H1 (cell line): ENCODE data around the gene ARMC9. TPM values are rescaled to one million over a fixed set of nuclear protein-coding genes. Genes with fewer than 3 reads are reported as not detected.

ENCODE experiments used
- CTCF ChIA-PET: fragments of 300-600 bp; sonication (Branson Sonifier 250); formaldehyde crosslinking; loops from one replicate; lab custom pipeline; 2021; ENCODE audit not compliant: partially characterized antibody; lab: Charles Lee
- POLR2A ChIA-PET: fragments of 300-600 bp; sonication (Branson Sonifier 250); formaldehyde crosslinking; loops from one replicate; lab custom pipeline; 2021; ENCODE audit warnings: inconsistent platforms; ENCODE audit not compliant: partially characterized antibody; lab: Charles Lee
- DNase-seq, 2 experiments: peaks; one replicate each; pipeline versions ENCODE4 v3.0.0 to v3.0.0-alpha.2; 2010 to 2022; ENCODE audit warnings: low spot score in 2 of 2, low read depth in 1 of 2, mixed read lengths in 1 of 2
- FAIRE-seq: peaks from 2 replicates; lab custom pipeline; 2011; peaks lifted over from hg19 to GRCh38; lab: Jason Lieb, UNC
- H2AFZ ChIP-seq: 2 replicates; pipeline ENCODE4 v1.8.1; 2012; ENCODE audit warnings: low read length, inconsistent platforms
- H2AK5ac ChIP-seq: 2 replicates; pipeline ENCODE4 v1.6.1; 2013; ENCODE audit warnings: low read depth, low read length
- H2BK120ac ChIP-seq: replicated peaks from 2 replicates; pipeline ENCODE3; 2013; ENCODE audit warnings: low read depth, low read length, inconsistent platforms
- H2BK12ac ChIP-seq: 2 replicates; pipeline ENCODE4 v1.6.1; 2013; ENCODE audit warnings: low read depth, low read length
- H2BK15ac ChIP-seq: 2 replicates; pipeline ENCODE4 v1.6.1; 2013; ENCODE audit warnings: low read length
- H2BK20ac ChIP-seq: 2 replicates; pipeline ENCODE4 v1.6.1; 2013; ENCODE audit warnings: low read length
- H2BK5ac ChIP-seq: 2 replicates; pipeline ENCODE4 v1.6.1; 2013; ENCODE audit warnings: low read depth, low read length
- H3K14ac ChIP-seq: 2 replicates; pipeline ENCODE4 v1.6.1; 2013; ENCODE audit warnings: inconsistent platforms; ENCODE audit not compliant: insufficient read length
- H3K18ac ChIP-seq: 2 replicates; pipeline ENCODE4 v1.6.1; 2013; ENCODE audit warnings: low read length; ENCODE audit errors: extremely low read depth
- H3K23ac ChIP-seq: 2 replicates; pipeline ENCODE4 v1.6.1; 2013; ENCODE audit warnings: inconsistent platforms; ENCODE audit not compliant: insufficient read length
- H3K23me2 ChIP-seq: 2 replicates; pipeline ENCODE4 v1.6.1; 2013; ENCODE audit warnings: low read depth, low read length
- H3K27ac ChIP-seq: 2 replicates; pipeline ENCODE4 v1.6.1; 2011; ENCODE audit warnings: low read depth, low read length, inconsistent platforms
- H3K27me3 ChIP-seq, 4 experiments: replicated peaks in 1 of 4; 1 replicate in 1 of 4; 2 replicates in 3 of 4; pipeline versions ENCODE4 v1.6.1 to v1.8.1; 2011 to 2013; ENCODE audit warnings: low read length in 3 of 4, mild to moderate bottlenecking in 3 of 4, inconsistent platforms in 2 of 4, mixed read lengths in 2 of 4, moderate library complexity in 1 of 4; ENCODE audit not compliant: control insufficient read depth in 3 of 4, insufficient read depth in 3 of 4; ENCODE audit errors: extremely low read depth in 1 of 4
- H3K36me3 ChIP-seq, 4 experiments: 2 replicates each; pipeline versions ENCODE4 v1.6.1 to v1.8.1; 2011 to 2013; ENCODE audit warnings: mild to moderate bottlenecking in 4 of 4, low read length in 3 of 4, moderate library complexity in 2 of 4, control low read depth in 1 of 4, inconsistent platforms in 1 of 4; ENCODE audit not compliant: insufficient read depth in 4 of 4, control insufficient read depth in 2 of 4
- H3K4ac ChIP-seq: replicated peaks from 2 replicates; pipeline ENCODE3; 2013; ENCODE audit warnings: low read length, low read depth, mixed read lengths, inconsistent platforms; ENCODE audit not compliant: insufficient read length
- H3K4me1 ChIP-seq, 4 experiments: replicated peaks in 1 of 4; 1 replicate in 1 of 4; 2 replicates in 3 of 4; pipeline versions ENCODE4 v1.6.1 to v1.8.1; 2011 to 2013; ENCODE audit warnings: low read length in 3 of 4, inconsistent platforms in 2 of 4, mixed read lengths in 1 of 4; ENCODE audit not compliant: insufficient read depth in 4 of 4, control insufficient read depth in 3 of 4
- H3K4me2 ChIP-seq, 2 experiments: 2 replicates each; pipeline versions ENCODE4 v1.6.1 to v1.8.1; 2011 to 2013; ENCODE audit warnings: low read depth in 2 of 2, low read length in 2 of 2, control low read depth in 1 of 2, inconsistent platforms in 1 of 2, mild to moderate bottlenecking in 1 of 2; ENCODE audit not compliant: insufficient read depth in 1 of 2
- H3K4me3 ChIP-seq, 4 experiments: fragments of 200-600, 300-600 bp in 1 of 4; sonication (generic), shearing (Covaris generic), sonication (Bioruptor Twin) in 1 of 4; 2 replicates each; pipeline versions ENCODE4 v1.5.1 to v1.8.1; 2011 to 2016; ENCODE audit warnings: low read length in 4 of 4, low read depth in 3 of 4, control low read depth in 2 of 4, inconsistent platforms in 2 of 4, mild to moderate bottlenecking in 2 of 4, mixed read lengths in 1 of 4, moderate library complexity in 1 of 4; ENCODE audit not compliant: insufficient read depth in 2 of 4; ENCODE audit errors: extremely low read depth in 1 of 4
- H3K56ac ChIP-seq: replicated peaks from 2 replicates; pipeline ENCODE3; 2013; ENCODE audit warnings: low read depth, mild to moderate bottlenecking, mixed read lengths, low read length, inconsistent platforms; ENCODE audit not compliant: insufficient read length
- H3K79me1 ChIP-seq: 2 replicates; pipeline ENCODE4 v1.6.1; 2013; ENCODE audit warnings: low read depth, low read length, control low read depth
- H3K79me2 ChIP-seq, 2 experiments: 2 replicates each; pipeline versions ENCODE4 v1.6.1 to v1.8.1; 2012 to 2013; ENCODE audit warnings: low read length in 2 of 2, mild to moderate bottlenecking in 2 of 2, inconsistent platforms in 1 of 2; ENCODE audit not compliant: insufficient read depth in 2 of 2, control insufficient read depth in 1 of 2
- H3K9ac ChIP-seq, 4 experiments: replicated peaks in 1 of 4; 1 replicate in 1 of 4; 2 replicates in 3 of 4; pipeline versions ENCODE4 v1.6.1 to v1.8.1; 2011 to 2013; ENCODE audit warnings: low read depth in 3 of 4, low read length in 3 of 4, control low read depth in 2 of 4, mild to moderate bottlenecking in 2 of 4, moderate library complexity in 2 of 4, inconsistent platforms in 1 of 4; ENCODE audit errors: extremely low read depth in 1 of 4
- H3K9me3 ChIP-seq, 2 experiments: 2 replicates each; pipeline versions ENCODE4 v1.6.1 to v1.8.1; 2012 to 2013; ENCODE audit warnings: mild to moderate bottlenecking in 2 of 2, moderate library complexity in 2 of 2, control low read depth in 1 of 2, inconsistent platforms in 1 of 2, low read depth in 1 of 2, low read length in 1 of 2, mixed read lengths in 1 of 2; ENCODE audit not compliant: insufficient read depth in 2 of 2
- H4K20me1 ChIP-seq, 2 experiments: replicated peaks in 1 of 2; 2 replicates each; pipeline versions ENCODE3 to v1.8.1; 2011 to 2013; ENCODE audit warnings: inconsistent platforms in 2 of 2, low read length in 2 of 2, mild to moderate bottlenecking in 1 of 2; ENCODE audit not compliant: insufficient read depth in 2 of 2, control insufficient read depth in 1 of 2
- H4K5ac ChIP-seq: 2 replicates; pipeline ENCODE4 v1.6.1; 2013; ENCODE audit warnings: low read length, low read depth, mixed read lengths, inconsistent platforms; ENCODE audit not compliant: insufficient read length
- H4K8ac ChIP-seq: 2 replicates; pipeline ENCODE4 v1.8.0; 2013; ENCODE audit warnings: mild to moderate bottlenecking, moderate library complexity, low read length, inconsistent platforms; ENCODE audit not compliant: insufficient read depth; ENCODE audit errors: extremely low read depth
- H4K91ac ChIP-seq: replicated peaks from 2 replicates; pipeline ENCODE3; 2013; ENCODE audit warnings: low read length, mixed read lengths, inconsistent platforms; ENCODE audit not compliant: insufficient read length
- ASH2L ChIP-seq: fragments of 200-600, 300-600 bp; sonication (generic); IDR thresholded peaks from one replicate; pipeline ENCODE4 v1.7.1; 2017; ENCODE audit warnings: low read length
- E2F6 ChIP-seq: IDR thresholded peaks from 2 replicates; pipeline ENCODE4 v1.6.1; 2012; ENCODE audit warnings: inconsistent platforms
- NRF1 ChIP-seq: IDR thresholded peaks from 2 replicates; pipeline ENCODE4 v1.6.1; 2011; ENCODE audit warnings: mild to moderate bottlenecking, low read depth, low read length, improper control_type of control experiment
- PHF8 ChIP-seq: fragments of 200-600 bp; sonication (generic); conservative IDR thresholded peaks from 2 replicates; pipeline ENCODE4 v1.7.1; 2012; ENCODE audit warnings: low read depth, mild to moderate bottlenecking, inconsistent platforms, low read length, moderate library complexity
- POLR2AphosphoS5 ChIP-seq: IDR thresholded peaks from 2 replicates; pipeline ENCODE4 v1.6.1; 2011; ENCODE audit warnings: low read depth, low read length
- RAD21 ChIP-seq, 2 experiments: IDR thresholded peaks in 1 of 2; conservative IDR thresholded peaks in 1 of 2; 2 replicates each; pipeline ENCODE4 v1.6.1; 2011; ENCODE audit warnings: low read depth in 2 of 2, low read length in 2 of 2, improper control_type of control experiment in 1 of 2, inconsistent platforms in 1 of 2, mild to moderate bottlenecking in 1 of 2, moderate library complexity in 1 of 2
- SP1 ChIP-seq: IDR thresholded peaks from 2 replicates; pipeline ENCODE4 v1.6.1; 2011; ENCODE audit warnings: low read depth, low read length
- WGBS, 2 experiments: shearing (Covaris generic) in 1 of 2; methylation state at CpG; one replicate each; pipeline versions ENCODE4 v1.1.6 to v1.1.7; 2013 to 2015; ENCODE audit warnings: low lambda C conversion rate in 2 of 2, mixed read lengths in 2 of 2, inconsistent platforms in 1 of 2, low coverage in 1 of 2, missing lambda C conversion rate in 1 of 2; ENCODE audit not compliant: insufficient replicate concordance in 2 of 2, insufficient coverage in 1 of 2, insufficient read length in 1 of 2; ENCODE audit errors: extremely low coverage in 1 of 2, missing lambda C conversion rate in 1 of 2; 5-methylcytosine and 5-hydroxymethylcytosine counted together
- polyA plus RNA-seq, 7 experiments: library from polyadenylated mRNA; depleted of rRNA in 3 of 7; stranded (reverse) in 5 of 7; unstranded in 2 of 7; fragments of >200 nt in 5 of 7; fragments of 200-250 nt in 2 of 7; gene quantifications; 1 replicate in 5 of 7; 2 replicates in 1 of 7; 4 replicates in 1 of 7; pipeline versions ENCODE4 v1.2.1 to v1.2.3, GENCODE V29; 2011 to 2013; ENCODE audit warnings: missing spikeins in 2 of 7, mixed read lengths in 2 of 7
- total RNA-seq: library from RNA; stranded (reverse); fragmentation: NEBNext Ultra II Directional; extraction: Animal tissue kit (Norgen Biotek cat#: 25700); gene quantifications from 2 replicates; pipeline ENCODE4 v1.2.1, GENCODE V29; 2021
- TF ChIP-seq, protein P1 (sequence below): IDR thresholded peaks from 2 replicates; pipeline ENCODE4 v1.6.1; 2012; ENCODE audit warnings: inconsistent platforms

The ARMC9 gene
- total and polyA plus RNA-seq, 2 of the 8 experiments (the other 6 are each of a cell fraction or from before 2014, with no cell fraction given): 23.2 to 36.1 TPM

DNA sequence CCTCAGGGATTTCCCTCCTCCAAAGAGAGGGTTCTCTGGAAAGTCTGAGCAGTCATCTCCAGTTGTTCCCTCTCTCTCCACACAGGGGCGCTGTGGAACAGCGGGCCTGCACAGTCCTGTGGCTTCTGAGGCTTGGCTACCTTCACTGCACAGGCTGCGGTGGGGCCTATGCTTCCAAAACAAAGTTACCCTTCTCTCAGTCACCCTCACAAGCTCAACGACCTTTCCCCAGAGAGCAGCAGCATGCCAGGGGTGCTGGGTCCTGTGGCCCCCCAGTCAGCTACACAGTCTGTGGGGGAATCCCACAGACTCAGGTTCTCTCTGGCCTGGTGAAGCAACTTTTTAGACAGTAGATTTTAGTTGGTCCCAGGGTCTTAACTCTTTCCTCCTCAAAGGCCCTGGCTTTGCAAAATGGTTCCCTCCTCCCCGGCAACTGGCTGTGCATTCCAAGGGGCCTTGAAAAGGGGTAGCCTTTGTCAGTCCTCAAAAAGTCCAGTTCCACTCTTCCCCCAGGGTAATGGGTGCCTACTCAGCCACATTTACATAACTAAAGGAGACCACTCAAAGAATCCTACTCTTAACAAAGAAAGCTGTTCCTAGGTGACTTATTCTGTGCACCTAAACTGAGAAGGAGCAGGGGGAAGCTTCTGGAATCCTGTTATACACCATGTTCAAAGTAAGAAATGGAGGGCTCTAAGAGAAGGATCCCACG is 212.0 kb downstream of the ARMC9 start:
- Histone ChIP-seq H3K4me3 (peak overlapping the region in 2 of 4 experiments; percentile 29 to 62; a peak in 4 of 8 replicates), H3K36me3 (no peaks in the 10 kb centered on the region), H4K8ac (peak overlapping the region; percentile 87; the same call in 1 of the 2 replicates), H2AFZ (no peak overlapping the region), H2BK5ac (peak overlapping the region; percentile 97), H3K4me2 (peak overlapping the region; percentile 55 to 72), H4K20me1 (no peaks in the 10 kb centered on the region), H3K27me3 (no peaks in the 10 kb centered on the region), H2BK120ac (peak overlapping the region; percentile 68), H3K23ac (no peak overlapping the region), H3K27ac (peak overlapping the region; percentile 91), H4K5ac (peak overlapping the region; percentile 77), H3K9ac (peak overlapping the region in 2 of 4 experiments; percentile 45 to 53; a peak in 2 of 7 replicates), H3K79me1 (no peaks in the 10 kb centered on the region), H3K9me3 (no peaks in the 10 kb centered on the region; a peak in 1 of 4 replicates), H3K79me2 (no peaks in the 10 kb centered on the region), H2AK5ac (no peak overlapping the region), H4K91ac (peak overlapping the region; percentile 98), H2BK20ac (peak overlapping the region; percentile 95; the same call in 1 of the 2 replicates), H3K56ac (no peak overlapping the region), H3K4me1 (peaks cover 14 to 32% (median 23%) of the 10 kb centered on the region in 4 experiments), H3K14ac (no peak overlapping the region), H2BK15ac (peak overlapping the region; percentile 81; the same call in 1 of the 2 replicates), H2BK12ac (peak overlapping the region; percentile 98; the same call in 1 of the 2 replicates), H3K23me2 (no peaks in the 10 kb centered on the region; the same call in 1 of the 2 replicates), H3K18ac (peak overlapping the region; percentile 98), H3K4ac (peak overlapping the region; percentile 82)
- 38% methylated on average over 6 of the region's 6 CpGs; no CpG with 5 or more reads in 1 of the 2 experiments for WGBS, 2 experiments
- ChIA-PET POLR2A (interaction anchor here (0.6 to 20.1 kb wide), 28 partner anchors 10 to 452 kb away, joined by 3 to 235 read pairs (median 4); partner anchors contain the start of genes B3GNT7 and NCL), CTCF (interaction anchor here (0.6 to 32.5 kb wide), 36 partner anchors 6 to 546 kb away, joined by 3 to 617 read pairs (median 5); partner anchors contain the start of genes B3GNT7 and ITM2C)
- DNase-seq (peak; percentile 90), FAIRE-seq (peak; percentile 57)
- TF ChIP-seq E2F6: peak; percentile 10; the same call in 1 of the 2 replicates
- TF ChIP-seq, protein P1, sequence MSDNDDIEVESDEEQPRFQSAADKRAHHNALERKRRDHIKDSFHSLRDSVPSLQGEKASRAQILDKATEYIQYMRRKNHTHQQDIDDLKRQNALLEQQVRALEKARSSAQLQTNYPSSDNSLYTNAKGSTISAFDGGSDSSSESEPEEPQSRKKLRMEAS: peak; percentile 39; the same call in 1 of the 2 replicates
- peak; percentile 94 for TF ChIP-seq ASH2L
- TF ChIP-seq POLR2AphosphoS5: 0 out of 2 replicates have a peak, but pooled peaks have one; percentile 15
- no peak for TF ChIP-seq NRF1
- peak; percentile 57 to 75 for TF ChIP-seq RAD21 (IDR thresholded peaks at IDR 0.05 in 1 of 2, conservative IDR thresholded peaks at IDR 0.05 in 1 of 2; ENCODE audit: low read depth in 2 of 2, low read length in 2 of 2)
- TF ChIP-seq PHF8: 0 out of 2 replicates have a peak, but pooled peaks have one; percentile 21
- TF ChIP-seq SP1: peak; percentile 79; the same call in 1 of the 2 replicates
